Testis (tissue), 2 donors: ENCODE data around the gene TNFAIP3.

Source experiments
- CTCF ChIP-seq, 3 experiments: fragments of 450-650 bp in 2 of 3; fragments of 200-600 bp in 1 of 3; sonication (generic) in 1 of 3; IDR thresholded peaks; one replicate each; pipeline ENCODE4 v1.5.1; 2016 to 2019; ENCODE audit warnings: antibody characterized with exemption in 3 of 3, mild to moderate bottlenecking in 2 of 3, moderate library complexity in 1 of 3
- POLR2A ChIP-seq: fragments of 450-650 bp; IDR thresholded peaks from one replicate; pipeline ENCODE4 v1.6.1; 2017; ENCODE audit warnings: antibody characterized with exemption, mild to moderate bottlenecking, moderate library complexity

- TF ChIP-seq CTCF (IDR thresholded peaks at IDR 0.05) = no peak
- TF ChIP-seq POLR2A = no peak
These were observed 37.1 kb downstream of the TNFAIP3 start for GRCh38 chr6:137903933-137904821.
